ENCODE results near the gene OR51A2. TPM values are rescaled to one million over a fixed set of nuclear protein-coding genes. Genes with fewer than 3 reads are reported as not detected.

OR51A2 gene
- total RNA-seq, 1 donor from 2014 or later: not detected

DNA sequence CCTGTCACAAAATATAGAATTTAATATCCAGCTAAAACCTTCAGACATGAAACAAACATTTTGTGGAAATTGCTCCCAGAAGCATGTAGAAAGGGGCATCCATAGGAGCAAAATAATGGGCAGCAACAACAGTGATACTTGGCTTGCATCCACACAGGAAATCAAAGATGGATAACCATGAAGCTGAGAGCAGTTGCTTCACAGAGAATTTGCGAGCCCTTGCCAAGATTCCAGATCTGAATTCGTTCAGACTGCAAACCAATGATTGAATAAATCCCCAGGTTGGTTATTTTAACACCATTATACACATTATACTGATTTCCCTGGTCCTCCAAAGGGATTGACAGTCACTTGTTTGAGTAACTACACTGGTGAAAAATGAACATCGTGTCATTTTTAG lies 23.5 kb upstream of the OR51A2 start:
- no peak overlapping the region for H3K4me3 Mint-ChIP-seq
- no peak overlapping the region for H3K27ac Mint-ChIP-seq
- no peaks in the 10 kb centered on the region for H3K27me3 Mint-ChIP-seq
- DNase-seq (ENCODE audit: extremely low spot score, unreplicated experiment): no peak
- H3K9me3 Mint-ChIP-seq: no peaks in the 10 kb centered on the region
- TF ChIP-seq, protein P1, sequence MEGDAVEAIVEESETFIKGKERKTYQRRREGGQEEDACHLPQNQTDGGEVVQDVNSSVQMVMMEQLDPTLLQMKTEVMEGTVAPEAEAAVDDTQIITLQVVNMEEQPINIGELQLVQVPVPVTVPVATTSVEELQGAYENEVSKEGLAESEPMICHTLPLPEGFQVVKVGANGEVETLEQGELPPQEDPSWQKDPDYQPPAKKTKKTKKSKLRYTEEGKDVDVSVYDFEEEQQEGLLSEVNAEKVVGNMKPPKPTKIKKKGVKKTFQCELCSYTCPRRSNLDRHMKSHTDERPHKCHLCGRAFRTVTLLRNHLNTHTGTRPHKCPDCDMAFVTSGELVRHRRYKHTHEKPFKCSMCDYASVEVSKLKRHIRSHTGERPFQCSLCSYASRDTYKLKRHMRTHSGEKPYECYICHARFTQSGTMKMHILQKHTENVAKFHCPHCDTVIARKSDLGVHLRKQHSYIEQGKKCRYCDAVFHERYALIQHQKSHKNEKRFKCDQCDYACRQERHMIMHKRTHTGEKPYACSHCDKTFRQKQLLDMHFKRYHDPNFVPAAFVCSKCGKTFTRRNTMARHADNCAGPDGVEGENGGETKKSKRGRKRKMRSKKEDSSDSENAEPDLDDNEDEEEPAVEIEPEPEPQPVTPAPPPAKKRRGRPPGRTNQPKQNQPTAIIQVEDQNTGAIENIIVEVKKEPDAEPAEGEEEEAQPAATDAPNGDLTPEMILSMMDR (conservative IDR thresholded peaks at IDR 0.05): no peak
- no peaks in the 10 kb centered on the region for H3K36me3 Mint-ChIP-seq
- H3K4me1 Mint-ChIP-seq (ENCODE audit: unreplicated experiment): no peaks in the 10 kb centered on the region

DNA sequence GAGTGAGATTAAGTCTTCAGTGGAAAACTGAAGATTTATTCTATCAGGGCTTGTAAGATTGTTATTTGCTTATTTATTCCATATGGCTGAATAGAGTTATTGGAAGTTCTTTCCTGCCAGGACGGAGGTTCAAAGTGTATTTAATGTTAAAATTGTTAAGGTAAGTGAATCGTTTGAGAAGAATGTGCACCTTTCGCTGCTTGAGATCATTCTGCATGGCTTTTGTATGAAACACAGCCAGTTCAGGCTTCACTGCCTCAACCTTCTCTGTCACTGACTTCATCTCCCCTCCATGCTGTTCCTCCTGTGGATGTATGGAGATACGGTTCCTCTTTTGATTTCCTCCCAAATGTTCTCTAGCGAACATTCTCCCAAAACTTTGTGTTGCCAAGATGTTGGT lies 19.9 kb upstream of the OR51A2 start:
- no peaks in the 10 kb centered on the region for H3K9me3 Mint-ChIP-seq
- no peaks in the 10 kb centered on the region for H3K36me3 Mint-ChIP-seq

DNA sequence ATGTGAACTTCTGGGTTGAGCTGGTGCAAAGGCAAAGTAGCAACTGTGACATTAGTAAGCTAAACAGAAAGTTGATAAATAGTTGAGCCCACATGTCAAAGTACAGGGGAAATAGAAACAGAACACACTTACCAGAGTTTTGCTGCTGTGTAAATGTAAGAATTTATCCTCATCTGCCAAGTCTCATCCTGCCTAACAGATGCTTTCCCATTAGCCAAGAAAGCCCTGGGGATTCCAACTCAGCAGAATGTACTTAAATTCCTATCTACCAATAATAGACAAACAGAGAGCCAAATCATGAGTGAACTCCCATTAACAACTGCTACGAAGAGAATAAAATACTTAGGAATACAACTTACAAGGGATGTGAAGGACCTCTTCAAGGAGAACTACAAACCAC lies 7.3 kb upstream of the OR51A2 start:
- DNase-seq (ENCODE audit: extremely low spot score, unreplicated experiment): no peak
- Mint-ChIP-seq H3K36me3 (no peaks in the 10 kb centered on the region), H3K9me3 (no peaks in the 10 kb centered on the region), H3K27ac (no peak overlapping the region), H3K27me3 (no peaks in the 10 kb centered on the region), H3K4me3 (no peak overlapping the region), H3K4me1 (ENCODE audit: unreplicated experiment) (no peaks in the 10 kb centered on the region)
- TF ChIP-seq, protein P1 (conservative IDR thresholded peaks at IDR 0.05): no peak

More for the DNA sequence above, 19.9 kb upstream of the OR51A2 start:
- Mint-ChIP-seq H3K4me3 (no peak overlapping the region), H3K27me3 (no peaks in the 10 kb centered on the region), H3K27ac (no peak overlapping the region), H3K4me1 (ENCODE audit: unreplicated experiment) (no peaks in the 10 kb centered on the region)
- TF ChIP-seq, protein P1 (conservative IDR thresholded peaks at IDR 0.05): no peak
- no peak for DNase-seq (ENCODE audit: extremely low spot score, unreplicated experiment)

DNA sequence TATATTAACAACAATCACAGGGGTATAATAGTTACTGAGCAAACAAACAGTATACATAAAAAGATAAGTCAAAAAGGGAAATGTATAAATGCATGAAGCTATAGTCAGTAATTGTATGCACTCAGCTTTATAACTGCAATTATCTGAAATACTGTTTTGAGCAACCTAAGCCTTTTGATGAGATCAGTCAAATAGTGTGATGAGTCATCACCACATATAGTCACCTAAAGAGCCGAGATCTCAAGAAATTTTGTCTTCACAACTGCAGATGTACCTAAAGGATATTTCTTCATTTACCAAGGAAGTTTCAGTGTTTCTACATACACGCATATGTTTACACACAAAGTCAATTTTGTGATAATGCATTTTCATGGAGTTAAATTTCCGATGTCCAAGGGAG lies 5.4 kb upstream of the OR51A2 start:
- H3K9me3 Mint-ChIP-seq: no peaks in the 10 kb centered on the region
- H3K4me3 Mint-ChIP-seq: no peak overlapping the region
- no peak overlapping the region for H3K27ac Mint-ChIP-seq
- no peaks in the 10 kb centered on the region for H3K4me1 Mint-ChIP-seq (ENCODE audit: unreplicated experiment)
- H3K36me3 Mint-ChIP-seq: no peaks in the 10 kb centered on the region
- no peaks in the 10 kb centered on the region for H3K27me3 Mint-ChIP-seq
- DNase-seq (ENCODE audit: extremely low spot score, unreplicated experiment): no peak
- TF ChIP-seq, protein P1 (conservative IDR thresholded peaks at IDR 0.05): no peak

DNA sequence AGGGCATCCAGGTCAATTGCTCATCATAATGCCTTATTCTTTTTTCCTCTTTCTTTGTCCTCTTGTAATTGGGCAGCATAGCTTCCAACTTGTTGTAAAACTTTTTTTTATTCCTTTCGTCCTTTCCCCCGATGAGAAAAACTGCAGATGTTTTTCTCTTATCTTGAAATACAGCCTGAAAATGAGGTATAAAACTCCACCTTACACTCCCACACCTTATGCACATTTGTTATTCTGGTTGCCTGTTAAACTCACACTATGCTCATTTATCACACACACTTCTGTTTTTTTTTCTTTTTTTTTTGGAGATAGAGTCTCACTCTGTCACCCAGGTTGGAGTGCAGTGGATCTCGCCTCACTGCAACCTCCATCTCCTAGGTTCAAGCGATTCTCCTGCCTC lies 1.9 kb upstream of the OR51A2 start:
- no peaks in the 10 kb centered on the region for H3K9me3 Mint-ChIP-seq
- no peaks in the 10 kb centered on the region for H3K4me1 Mint-ChIP-seq (ENCODE audit: unreplicated experiment)
- no peak overlapping the region for H3K27ac Mint-ChIP-seq
- H3K36me3 Mint-ChIP-seq: no peaks in the 10 kb centered on the region
- peaks cover 3% of the 10 kb centered on the region for H3K27me3 Mint-ChIP-seq
- no peak for DNase-seq (ENCODE audit: extremely low spot score, unreplicated experiment)
- no peak overlapping the region for H3K4me3 Mint-ChIP-seq
- TF ChIP-seq, protein P1 (conservative IDR thresholded peaks at IDR 0.05): no peak

DNA sequence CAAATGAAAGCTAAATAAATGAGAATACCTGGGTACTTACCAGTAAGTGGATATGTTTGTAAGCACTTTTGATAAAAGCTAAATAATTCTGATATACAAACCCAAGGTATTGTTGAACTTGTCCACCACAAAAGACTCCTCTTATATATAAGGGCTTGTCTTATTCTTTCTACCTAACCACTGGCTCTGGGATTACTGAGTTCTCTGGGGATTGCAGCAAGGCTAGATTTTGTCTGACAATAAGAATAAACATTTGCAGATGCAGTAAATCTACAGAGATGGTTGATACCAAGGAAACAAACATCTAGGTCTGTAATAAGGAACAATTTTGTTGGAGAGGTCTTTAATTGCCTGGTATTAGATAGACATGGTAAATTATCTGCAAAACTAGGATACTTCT lies 8.0 kb downstream of the OR51A2 start, which contains the start of gene OR51A4:
Gene OR51A4, minus strand, starts transcription at position 101 of the 400 bp plus-strand sequence. CDS start 505 bp downstream, outside the sequence.
- H3K4me3 Mint-ChIP-seq: no peak within 1 kb of the TSS
- H3K27me3 Mint-ChIP-seq: peaks cover 5% of the 10 kb centered on the region
- no peak within 1 kb of the TSS for H3K27ac Mint-ChIP-seq
- no peaks in the 10 kb centered on the region for H3K36me3 Mint-ChIP-seq
- no peaks in the 10 kb centered on the region for H3K4me1 Mint-ChIP-seq (ENCODE audit: unreplicated experiment)
- no peaks in the 10 kb centered on the region for H3K9me3 Mint-ChIP-seq
- no peak for DNase-seq (ENCODE audit: extremely low spot score, unreplicated experiment)
- TF ChIP-seq, protein P1 (conservative IDR thresholded peaks at IDR 0.05): no peak

Measured in type B pancreatic cell (in vitro differentiated cells).